Measurements from ENCODE around the gene DPYSL5.
"Not testable (repeated sequence)": the region's sequence is repeated elsewhere in the genome, so short reads cannot be mapped to it uniquely, and the experiment has no call there.

DPYSL5 gene

DNA sequence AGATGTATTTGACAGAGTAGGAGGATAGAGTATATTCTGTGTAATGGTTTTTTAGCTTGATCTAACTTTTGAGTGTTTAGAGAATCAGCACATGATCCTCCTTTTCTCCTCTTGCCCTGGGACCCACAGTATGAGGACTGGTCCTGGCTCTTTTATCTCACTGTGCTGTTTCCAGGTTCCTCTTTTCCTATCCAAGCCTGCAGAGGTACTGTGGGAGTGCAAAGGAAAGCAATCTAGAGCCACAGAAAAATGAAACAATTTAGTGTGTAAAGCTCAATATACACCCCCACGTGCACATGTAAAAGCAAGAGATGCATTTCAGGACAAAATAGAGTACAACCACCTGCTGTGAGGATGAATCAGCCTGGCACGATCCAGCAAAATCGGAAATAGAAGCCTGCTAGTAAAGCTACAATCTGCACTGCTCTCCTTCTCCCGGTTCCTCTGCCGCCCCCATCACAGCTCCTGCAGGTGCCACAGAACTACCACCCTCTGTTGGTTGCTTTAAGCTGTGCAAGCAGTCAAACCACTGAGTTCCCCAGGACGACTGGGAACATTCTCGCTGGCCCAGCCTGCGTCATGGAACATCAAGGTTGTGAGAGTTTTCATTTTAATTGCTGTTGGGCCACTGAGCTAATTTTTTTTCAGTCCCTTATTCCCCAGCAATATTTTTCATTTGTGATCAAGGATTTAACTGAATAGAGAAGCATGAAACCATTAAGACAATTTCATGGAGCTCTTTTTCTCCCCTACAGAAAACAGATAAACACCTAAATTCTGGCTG is 74.7 kb downstream of the DPYSL5 start:
- no peak overlapping the region for H3K9ac ChIP-seq (ENCODE audit: low read length)
- H3K4me3 ChIP-seq (ENCODE audit: low read depth in 1 of 2, low read length in 2 of 2) = no peak overlapping the region
- no peaks in the 10 kb centered on the region for H3K36me3 ChIP-seq (ENCODE audit: insufficient read depth, low read length)
- H3K9me3 ChIP-seq (ENCODE audit: low read length) = no peaks in the 10 kb centered on the region
- H3K27me3 ChIP-seq (ENCODE audit: control insufficient read depth in 1 of 2, insufficient read depth in 2 of 2, low read length in 2 of 2) = no peaks in the 10 kb centered on the region
- H3K27ac ChIP-seq (ENCODE audit: low read depth, low read length) = no peak overlapping the region
- no peaks in the 10 kb centered on the region for H3K4me1 ChIP-seq (ENCODE audit: insufficient read depth, low read length)

DNA sequence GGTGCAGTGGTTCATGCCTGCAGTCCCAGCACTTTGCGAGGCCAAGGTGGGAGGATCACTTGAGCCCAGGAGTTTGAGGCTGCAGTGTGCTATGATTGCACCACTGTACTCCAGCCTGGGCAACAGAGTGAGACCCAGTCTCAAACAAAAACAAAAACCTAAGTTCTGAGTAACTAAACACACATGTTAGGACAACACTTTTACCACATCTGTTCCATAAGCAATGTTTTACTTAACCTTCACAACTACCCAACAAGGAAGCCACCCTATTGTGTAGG is 75.2 kb downstream of the DPYSL5 start:
- not testable (repeated sequence) for H3K27me3 ChIP-seq (ENCODE audit: control insufficient read depth in 1 of 2, insufficient read depth in 2 of 2, low read length in 2 of 2); H3K4me3 ChIP-seq (ENCODE audit: low read depth in 1 of 2, low read length in 2 of 2); H3K27ac ChIP-seq (ENCODE audit: low read depth, low read length); H3K4me1 ChIP-seq (ENCODE audit: insufficient read depth, low read length); H3K9ac ChIP-seq (ENCODE audit: low read length); H3K9me3 ChIP-seq (ENCODE audit: low read length); H3K36me3 ChIP-seq (ENCODE audit: insufficient read depth, low read length)

- Histone ChIP-seq H3K4me3 (ENCODE audit: low read depth in 1 of 2, low read length in 2 of 2) (no peak overlapping the region), H3K27me3 (ENCODE audit: control insufficient read depth in 1 of 2, insufficient read depth in 2 of 2, low read length in 2 of 2) (no peaks in the 10 kb centered on the region), H3K27ac (ENCODE audit: low read depth, low read length) (no peak overlapping the region), H3K9ac (ENCODE audit: low read length) (no peak overlapping the region), H3K4me1 (ENCODE audit: insufficient read depth, low read length) (no peaks in the 10 kb centered on the region), H3K36me3 (ENCODE audit: insufficient read depth, low read length) (no peaks in the 10 kb centered on the region), H3K9me3 (ENCODE audit: low read length) (no peaks in the 10 kb centered on the region)
Observed at GRCh38 chr2:26924731-26925099, 76.8 kb downstream of the DPYSL5 start.

- Histone ChIP-seq H3K36me3 (ENCODE audit: insufficient read depth, low read length) (no peaks in the 10 kb centered on the region), H3K9me3 (ENCODE audit: low read length) (no peaks in the 10 kb centered on the region), H3K9ac (ENCODE audit: low read length) (no peak overlapping the region), H3K4me3 (ENCODE audit: low read depth in 1 of 2, low read length in 2 of 2) (no peak overlapping the region), H3K27ac (ENCODE audit: low read depth, low read length) (no peak overlapping the region), H3K4me1 (ENCODE audit: insufficient read depth, low read length) (no peaks in the 10 kb centered on the region), H3K27me3 (ENCODE audit: control insufficient read depth in 1 of 2, insufficient read depth in 2 of 2, low read length in 2 of 2) (no peaks in the 10 kb centered on the region)
Observed at GRCh38 chr2:26925100-26925791, 77.3 kb downstream of the DPYSL5 start.

GRCh38 chr2:26927221-26927620 is 79.3 kb downstream of the DPYSL5 start:
- no peak overlapping the region for H3K9ac ChIP-seq (ENCODE audit: low read length)
- H3K27ac ChIP-seq (ENCODE audit: low read depth, low read length) = no peak overlapping the region
- H3K9me3 ChIP-seq (ENCODE audit: low read length) = no peaks in the 10 kb centered on the region
- no peaks in the 10 kb centered on the region for H3K36me3 ChIP-seq (ENCODE audit: insufficient read depth, low read length)
- no peaks in the 10 kb centered on the region for H3K27me3 ChIP-seq (ENCODE audit: control insufficient read depth in 1 of 2, insufficient read depth in 2 of 2, low read length in 2 of 2)
- H3K4me3 ChIP-seq (ENCODE audit: low read depth in 1 of 2, low read length in 2 of 2) = no peak overlapping the region
- no peaks in the 10 kb centered on the region for H3K4me1 ChIP-seq (ENCODE audit: insufficient read depth, low read length)

DNA sequence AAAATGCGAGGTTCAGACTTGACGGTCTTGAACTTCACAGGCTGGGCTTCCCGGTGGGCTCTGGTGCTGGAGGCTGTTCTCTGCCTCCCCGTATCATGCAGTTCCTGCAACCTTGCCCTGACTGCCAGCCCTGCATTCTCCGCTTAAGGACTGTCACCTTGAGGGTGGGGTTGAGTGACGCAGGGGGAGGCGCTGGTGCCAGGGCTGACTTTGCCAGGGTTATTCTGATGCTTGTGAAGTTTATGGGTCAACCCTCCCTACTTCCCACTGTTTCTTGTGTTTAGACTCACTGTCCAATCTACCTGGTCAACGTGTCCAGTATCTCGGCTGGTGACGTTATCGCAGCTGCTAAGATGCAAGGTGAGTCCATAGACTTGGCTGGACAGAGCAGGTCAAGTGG is 85.0 kb downstream of the DPYSL5 start:
- no peak overlapping the region for H3K4me3 ChIP-seq (ENCODE audit: low read depth in 1 of 2, low read length in 2 of 2)
- H3K36me3 ChIP-seq (ENCODE audit: insufficient read depth, low read length) = no peaks in the 10 kb centered on the region
- H3K9ac ChIP-seq (ENCODE audit: low read length) = no peak overlapping the region
- H3K9me3 ChIP-seq (ENCODE audit: low read length) = no peaks in the 10 kb centered on the region
- H3K4me1 ChIP-seq (ENCODE audit: insufficient read depth, low read length) = no peaks in the 10 kb centered on the region
- H3K27ac ChIP-seq (ENCODE audit: low read depth, low read length) = no peak overlapping the region
- H3K27me3 ChIP-seq (ENCODE audit: control insufficient read depth in 1 of 2, insufficient read depth in 2 of 2, low read length in 2 of 2) = no peaks in the 10 kb centered on the region

- H3K9me3 ChIP-seq (ENCODE audit: low read length) = no peaks in the 10 kb centered on the region
- no peak overlapping the region for H3K27ac ChIP-seq (ENCODE audit: low read depth, low read length)
- H3K36me3 ChIP-seq (ENCODE audit: insufficient read depth, low read length) = no peaks in the 10 kb centered on the region
- no peak overlapping the region for H3K4me3 ChIP-seq (ENCODE audit: low read depth in 1 of 2, low read length in 2 of 2)
- no peaks in the 10 kb centered on the region for H3K4me1 ChIP-seq (ENCODE audit: insufficient read depth, low read length)
- no peaks in the 10 kb centered on the region for H3K27me3 ChIP-seq (ENCODE audit: control insufficient read depth in 1 of 2, insufficient read depth in 2 of 2, low read length in 2 of 2)
- H3K9ac ChIP-seq (ENCODE audit: low read length) = no peak overlapping the region
Observed at GRCh38 chr2:26933431-26934334, 85.8 kb downstream of the DPYSL5 start.

- Histone ChIP-seq H3K36me3 (ENCODE audit: insufficient read depth, low read length) (no peaks in the 10 kb centered on the region), H3K4me3 (ENCODE audit: low read depth in 1 of 2, low read length in 2 of 2) (no peak overlapping the region), H3K27me3 (ENCODE audit: control insufficient read depth in 1 of 2, insufficient read depth in 2 of 2, low read length in 2 of 2) (no peaks in the 10 kb centered on the region), H3K27ac (ENCODE audit: low read depth, low read length) (no peak overlapping the region), H3K4me1 (ENCODE audit: insufficient read depth, low read length) (no peaks in the 10 kb centered on the region), H3K9me3 (ENCODE audit: low read length) (no peaks in the 10 kb centered on the region), H3K9ac (ENCODE audit: low read length) (no peak overlapping the region)
Observed at GRCh38 chr2:26934335-26934724, 86.4 kb downstream of the DPYSL5 start.

DNA sequence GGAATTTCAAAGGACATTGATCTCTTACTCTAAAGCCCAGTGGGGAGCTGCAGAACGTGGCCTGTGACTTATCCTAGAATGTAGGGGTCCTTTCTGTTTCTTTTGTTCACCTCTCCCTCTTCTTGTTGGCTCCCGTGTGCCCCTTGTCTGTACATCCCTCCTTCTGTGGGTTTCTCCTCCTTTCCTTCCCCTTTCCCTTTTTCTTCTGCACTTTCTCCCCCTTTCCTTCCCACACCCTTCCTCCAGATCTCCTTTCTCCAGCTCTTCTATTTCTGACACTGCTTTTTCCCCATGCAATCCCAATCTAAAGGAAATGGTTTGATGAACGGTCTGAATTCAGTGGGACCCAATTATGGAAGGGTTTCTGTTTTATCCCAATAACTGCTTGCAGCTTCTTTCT is 87.1 kb downstream of the DPYSL5 start:
- Histone ChIP-seq H3K4me1 (ENCODE audit: insufficient read depth, low read length) (no peaks in the 10 kb centered on the region), H3K9me3 (ENCODE audit: low read length) (no peaks in the 10 kb centered on the region), H3K27me3 (ENCODE audit: control insufficient read depth in 1 of 2, insufficient read depth in 2 of 2, low read length in 2 of 2) (no peaks in the 10 kb centered on the region), H3K36me3 (ENCODE audit: insufficient read depth, low read length) (no peaks in the 10 kb centered on the region), H3K27ac (ENCODE audit: low read depth, low read length) (no peak overlapping the region), H3K9ac (ENCODE audit: low read length) (no peak overlapping the region), H3K4me3 (ENCODE audit: low read depth in 1 of 2, low read length in 2 of 2) (no peak overlapping the region)

GRCh38 chr2:26936855-26937254 is 88.9 kb downstream of the DPYSL5 start:
- Histone ChIP-seq H3K9me3 (ENCODE audit: low read length) (no peaks in the 10 kb centered on the region), H3K4me3 (ENCODE audit: low read depth in 1 of 2, low read length in 2 of 2) (no peak overlapping the region), H3K9ac (ENCODE audit: low read length) (no peak overlapping the region), H3K27ac (ENCODE audit: low read depth, low read length) (no peak overlapping the region), H3K27me3 (ENCODE audit: control insufficient read depth in 1 of 2, insufficient read depth in 2 of 2, low read length in 2 of 2) (no peaks in the 10 kb centered on the region), H3K36me3 (ENCODE audit: insufficient read depth, low read length) (no peaks in the 10 kb centered on the region), H3K4me1 (ENCODE audit: insufficient read depth, low read length) (no peaks in the 10 kb centered on the region)

GRCh38 chr2:26938399-26939118 is 90.6 kb downstream of the DPYSL5 start:
- Histone ChIP-seq H3K36me3 (ENCODE audit: insufficient read depth, low read length) (no peaks in the 10 kb centered on the region), H3K9me3 (ENCODE audit: low read length) (no peaks in the 10 kb centered on the region)

More at GRCh38 chr2:26938399-26939118, 90.6 kb downstream of the DPYSL5 start:
- H3K27me3 ChIP-seq (ENCODE audit: control insufficient read depth in 1 of 2, insufficient read depth in 2 of 2, low read length in 2 of 2) = peaks cover 0 to 7% of the 10 kb centered on the region in 2 donors
- no peak overlapping the region for H3K27ac ChIP-seq (ENCODE audit: low read depth, low read length)
- no peak overlapping the region for H3K4me3 ChIP-seq (ENCODE audit: low read depth in 1 of 2, low read length in 2 of 2)
- no peaks in the 10 kb centered on the region for H3K4me1 ChIP-seq (ENCODE audit: insufficient read depth, low read length)
- H3K9ac ChIP-seq (ENCODE audit: low read length) = no peak overlapping the region
